Lower leg skin (tissue), 4 donors: ENCODE results near the gene LY6G6D. TPM values are rescaled to one million over a fixed set of nuclear protein-coding genes. Genes with fewer than 3 reads are reported as not detected.

Experiments
- DNase-seq, 2 donors: peaks; one replicate each; pipeline ENCODE4 v3.0.0-alpha.2; 2019; ENCODE audit warnings: low spot score in 2 of 2
- H3K4me3 ChIP-seq: fragments of 200-600 bp; sonication (generic); 2 replicates; pipeline ENCODE4 v1.5.1; 2017; ENCODE audit warnings: mild to moderate bottlenecking, low read depth; ENCODE audit not compliant: poor library complexity, severe bottlenecking
- CTCF ChIP-seq, 3 donors: fragments of 450-650 bp; IDR thresholded peaks; one replicate each; pipeline ENCODE4 v1.5.1; 2016; ENCODE audit warnings: antibody characterized with exemption in 3 of 3, mild to moderate bottlenecking in 3 of 3, moderate library complexity in 2 of 3
- POLR2A ChIP-seq, 2 donors: fragments of 450-650 bp; IDR thresholded peaks; one replicate each; pipeline ENCODE4 v1.6.1; 2016 to 2017; ENCODE audit warnings: antibody characterized with exemption in 2 of 2, mild to moderate bottlenecking in 1 of 2, moderate library complexity in 1 of 2
- WGBS, 2 donors: methylation state at CpG; one replicate each; pipeline ENCODE4 v1.1.5; 2018; 5-methylcytosine and 5-hydroxymethylcytosine counted together
- intact Hi-C: fragments of 100-400 bp; cut with DNase I; formaldehyde crosslinking; loops from one replicate; pipeline ENCODE4 v1.15.0; 2023; ENCODE audit warnings: low total_unique reads
- total RNA-seq, 4 donors: library from RNA; depleted of rRNA; stranded (reverse); fragments of >200 nt; gene quantifications; one replicate each; pipeline ENCODE4 v1.1.0, GENCODE V29; 2016

Gene LY6G6D
- total RNA-seq, 4 donors from 2014 or later, result 9.5 TPM; not detected in 3

- TF ChIP-seq POLR2A (IDR thresholded peaks at IDR 0.05) (no peak), CTCF (IDR thresholded peaks at IDR 0.05) (no peak)
- H3K4me3 ChIP-seq, result no peak overlapping the region
- WGBS, 2 donors, result 50 to 59% methylated on average over 5 of the region's 5 CpGs
- DNase-seq, result no peak
- intact Hi-C loops, result no loop called here
These were observed 5.1 kb downstream of the LY6G6D start for GRCh38 chr6:31720196-31720770.

- intact Hi-C loops, result no loop called here
- no peak within 1 kb of the TSS for H3K4me3 ChIP-seq
- WGBS, 2 donors, result 80 to 91% methylated on average over 4 of the region's 4 CpGs
- no peak for TF ChIP-seq POLR2A (IDR thresholded peaks at IDR 0.05)
- TF ChIP-seq CTCF (IDR thresholded peaks at IDR 0.05), result no peak
- DNase-seq, result no peak
These were observed 6.3 kb downstream of the LY6G6D start, which contains the start of gene LY6G6C for GRCh38 chr6:31721351-31722020. LY6G6C (minus strand) TSS chr6:31721746; CDS start chr6:31721679, 67 bp downstream.

GRCh38 chr6:31722173-31722572 is 7.0 kb downstream of the LY6G6D start:
- intact Hi-C loops, result no loop called here
- DNase-seq, result no peak
- 78% methylated on average over 3 of the region's 3 CpGs for WGBS, 2 donors
- no peak overlapping the region for H3K4me3 ChIP-seq
- no peak for TF ChIP-seq POLR2A (IDR thresholded peaks at IDR 0.05)
- no peak for TF ChIP-seq CTCF (IDR thresholded peaks at IDR 0.05)

- DNase-seq, result no peak
- WGBS, 2 donors, result 74 to 82% methylated on average over 37 to 46 of the region's 46 CpGs
- no peak within 1 kb of the TSS for H3K4me3 ChIP-seq
- intact Hi-C loops, result no loop called here
- TF ChIP-seq CTCF (IDR thresholded peaks at IDR 0.05) (no peak), POLR2A (IDR thresholded peaks at IDR 0.05) (no peak)
These were observed 8.3 kb downstream of the LY6G6D start, which contains the start of gene MPIG6B for GRCh38 chr6:31723245-31723979. MPIG6B (plus strand) TSS chr6:31723373; CDS start chr6:31723384, 11 bp downstream.

GRCh38 chr6:31723980-31724691 is 9.0 kb downstream of the LY6G6D start:
- WGBS, 2 donors, result 83 to 86% methylated on average over 25 of the region's 25 CpGs
- intact Hi-C loops, result no loop called here
- no peak overlapping the region for H3K4me3 ChIP-seq
- TF ChIP-seq POLR2A (IDR thresholded peaks at IDR 0.05) (no peak), CTCF (IDR thresholded peaks at IDR 0.05) (no peak)
- no peak for DNase-seq
